GM21576 (cell line): ENCODE results near the gene SP1.
"Not testable (repeated sequence)": the region's sequence is repeated elsewhere in the genome, so short reads cannot be mapped to it uniquely, and the experiment has no call there.

Source experiments
- ATAC-seq: cut with Tn5 transposase; IDR thresholded peaks from one replicate; pipeline ENCODE4 v1.9.1; 2021; ENCODE audit warnings: mild to moderate bottlenecking, moderate library complexity; ENCODE audit not compliant: unreplicated experiment

Gene SP1

GRCh38 chr12:53380104-53380793 is at the start of gene SP1:
Gene SP1 (plus strand): TSS chr12:53380176. CDS start chr12:53380292, 116 bp downstream.
- peak; percentile 29 for ATAC-seq

- ATAC-seq = no peak
These were observed 49.3 kb upstream of the SP1 start for GRCh38 chr12:53330671-53331070.

- ATAC-seq = not testable (repeated sequence)
These were observed 47.6 kb upstream of the SP1 start for GRCh38 chr12:53332339-53332738.

GRCh38 chr12:53332744-53333143 is 47.2 kb upstream of the SP1 start:
- ATAC-seq = no peak

- ATAC-seq = no peak
These were observed 46.7 kb upstream of the SP1 start for GRCh38 chr12:53333289-53333688.

GRCh38 chr12:53333845-53334244 is 46.1 kb upstream of the SP1 start:
- no peak for ATAC-seq

- ATAC-seq = no peak
These were observed 45.2 kb upstream of the SP1 start for GRCh38 chr12:53334822-53335221.

GRCh38 chr12:53336181-53336681 is 43.7 kb upstream of the SP1 start, which contains the start of gene SP7:
Gene SP7 (minus strand): TSS chr12:53336354. CDS start chr12:53335646, 708 bp downstream.
- ATAC-seq = no peak

- ATAC-seq = no peak
These were observed 42.0 kb upstream of the SP1 start for GRCh38 chr12:53338017-53338416.

GRCh38 chr12:53338916-53339315 is 41.1 kb upstream of the SP1 start:
- ATAC-seq = no peak

GRCh38 chr12:53340398-53340797 is 39.6 kb upstream of the SP1 start:
- ATAC-seq = no peak

- no peak for ATAC-seq
These were observed 36.5 kb upstream of the SP1 start for GRCh38 chr12:53343449-53343848.

- no peak for ATAC-seq
These were observed 36.0 kb upstream of the SP1 start for GRCh38 chr12:53343969-53344368.

- no peak for ATAC-seq
These were observed 35.5 kb upstream of the SP1 start for GRCh38 chr12:53344487-53344823.

- peak; percentile 79 for ATAC-seq
These were observed 35.0 kb upstream of the SP1 start for GRCh38 chr12:53344824-53345485.

GRCh38 chr12:53345486-53346188 is 34.3 kb upstream of the SP1 start:
- ATAC-seq = no peak

- ATAC-seq = no peak
These were observed 33.5 kb upstream of the SP1 start for GRCh38 chr12:53346491-53346890.

- ATAC-seq = no peak
These were observed 32.1 kb upstream of the SP1 start for GRCh38 chr12:53347905-53348304.

GRCh38 chr12:53352331-53353256 is 27.4 kb upstream of the SP1 start:
- peak; percentile 68 for ATAC-seq

- ATAC-seq = no peak
These were observed 26.7 kb upstream of the SP1 start for GRCh38 chr12:53353257-53353655.

- ATAC-seq = no peak
These were observed 24.9 kb upstream of the SP1 start for GRCh38 chr12:53355121-53355520.
